Liver (tissue), 9 donors: ENCODE data around the gene PTRH1. TPM values are rescaled to one million over a fixed set of nuclear protein-coding genes. Genes with fewer than 3 reads are reported as not detected.

Experiments
- DNase-seq: peaks from one replicate; pipeline ENCODE4 v3.0.0-alpha.2; 2017; ENCODE audit warnings: low spot score
- H3K27ac ChIP-seq, 2 donors: one replicate each; pipeline ENCODE4 v1.7.0; 2013; ENCODE audit warnings: inconsistent platforms in 2 of 2, low read length in 2 of 2, control low read depth in 1 of 2, low read depth in 1 of 2, mild to moderate bottlenecking in 1 of 2
- H3K27me3 ChIP-seq, 4 donors: one replicate each; pipeline versions ENCODE4 v1.6.1 to v1.7.0; 2013; ENCODE audit warnings: low read length in 3 of 4, inconsistent platforms in 1 of 4, mild to moderate bottlenecking in 1 of 4, moderate library complexity in 1 of 4; ENCODE audit not compliant: control insufficient read depth in 4 of 4, insufficient read depth in 4 of 4
- H3K36me3 ChIP-seq, 4 donors: one replicate each; pipeline versions ENCODE4 v1.6.1 to v1.7.0; 2013; ENCODE audit warnings: low read length in 3 of 4, mild to moderate bottlenecking in 3 of 4, low read depth in 1 of 4, moderate library complexity in 1 of 4; ENCODE audit not compliant: control insufficient read depth in 4 of 4, insufficient read depth in 3 of 4
- H3K4me1 ChIP-seq, 4 donors: one replicate each; pipeline versions ENCODE4 v1.6.1 to v1.7.0; 2013; ENCODE audit warnings: low read length in 3 of 4, mild to moderate bottlenecking in 3 of 4, moderate library complexity in 1 of 4; ENCODE audit not compliant: control insufficient read depth in 4 of 4, insufficient read depth in 4 of 4
- H3K4me3 ChIP-seq, 3 donors: one replicate each; pipeline versions ENCODE4 v1.6.1 to v1.7.0; 2013; ENCODE audit warnings: low read length in 3 of 3, control low read depth in 1 of 3, low read depth in 1 of 3, mild to moderate bottlenecking in 1 of 3
- H3K9ac ChIP-seq, 2 donors: one replicate each; pipeline ENCODE4 v1.7.0; 2013; ENCODE audit warnings: low read length in 2 of 2, mild to moderate bottlenecking in 2 of 2, moderate library complexity in 2 of 2, control low read depth in 1 of 2, low read depth in 1 of 2
- H3K9me3 ChIP-seq, 4 donors: one replicate each; pipeline versions ENCODE4 v1.6.1 to v1.7.0; 2013; ENCODE audit warnings: low read length in 3 of 4; ENCODE audit not compliant: control insufficient read depth in 4 of 4
- CTCF ChIP-seq: fragments of 150-350 bp; IDR thresholded peaks from 2 replicates; pipeline ENCODE4 v1.5.1; 2017; ENCODE audit warnings: improper control_type of control experiment, low read depth, low read length; ENCODE audit not compliant: missing input control
- EGR1 ChIP-seq, 2 donors: IDR thresholded peaks; 2 replicates each; pipeline ENCODE4 v1.6.1; 2016 to 2018; ENCODE audit warnings: antibody characterized with exemption in 2 of 2, low read depth in 2 of 2
- GABPA ChIP-seq, 2 donors: IDR thresholded peaks in 1 of 2; conservative IDR thresholded peaks in 1 of 2; 2 replicates each; pipeline ENCODE4 v1.6.1; 2016; ENCODE audit warnings: antibody characterized with exemption in 2 of 2, mild to moderate bottlenecking in 1 of 2, moderate library complexity in 1 of 2
- HNF4A ChIP-seq, 2 donors: conservative IDR thresholded peaks; 2 replicates each; pipeline ENCODE4 v1.6.1; 2016; ENCODE audit warnings: antibody characterized with exemption in 2 of 2, mild to moderate bottlenecking in 2 of 2
- HNF4G ChIP-seq: IDR thresholded peaks from 2 replicates; pipeline ENCODE4 v1.6.1; 2016; ENCODE audit warnings: antibody characterized with exemption
- NR2F2 ChIP-seq: IDR thresholded peaks from 2 replicates; pipeline ENCODE4 v1.6.1; 2016; ENCODE audit warnings: antibody characterized with exemption
- RAD21 ChIP-seq, 2 donors: IDR thresholded peaks; 2 replicates each; pipeline ENCODE4 v1.6.1; 2016; ENCODE audit warnings: antibody characterized with exemption in 2 of 2, mild to moderate bottlenecking in 2 of 2
- RXRA ChIP-seq, 2 donors: IDR thresholded peaks; 2 replicates each; pipeline ENCODE4 v1.6.1; 2017 to 2018; ENCODE audit warnings: antibody characterized with exemption in 2 of 2, mild to moderate bottlenecking in 1 of 2
- SP1 ChIP-seq: IDR thresholded peaks from 2 replicates; pipeline ENCODE4 v1.6.1; 2018; ENCODE audit warnings: antibody characterized with exemption, mild to moderate bottlenecking
- TAF1 ChIP-seq: conservative IDR thresholded peaks from 2 replicates; pipeline ENCODE4 v1.6.1; 2016; ENCODE audit warnings: antibody characterized with exemption, mild to moderate bottlenecking
- YY1 ChIP-seq: IDR thresholded peaks from 2 replicates; pipeline ENCODE4 v1.6.1; 2016; ENCODE audit warnings: antibody characterized with exemption, mild to moderate bottlenecking
- ZBTB33 ChIP-seq: IDR thresholded peaks from 2 replicates; pipeline ENCODE4 v1.6.1; 2016; ENCODE audit warnings: antibody characterized with exemption
- WGBS: extraction: QIAGEN DNeasy Blood & Tissue Kit; methylation state at CpG from one replicate; pipeline ENCODE4 v1.1.7; 2013; 5-methylcytosine and 5-hydroxymethylcytosine counted together
- polyA plus RNA-seq, 2 donors: library from polyadenylated mRNA; stranded (reverse) in 1 of 2; unstranded in 1 of 2; fragments of 200-250 nt in 1 of 2; fragments of >200 nt in 1 of 2; fragmentation: Nextera tagmentation in 1 of 2; extraction: Ambion mirVana in 1 of 2; gene quantifications; one replicate each; pipeline versions ENCODE4 v1.2.1 to v1.2.3, GENCODE V29; 2013 to 2015
- total RNA-seq, 2 donors: library from RNA; depleted of rRNA; stranded (reverse); fragments of >200 nt; gene quantifications; one replicate each; pipeline ENCODE4 v1.2.3, GENCODE V29; 2014
- TF ChIP-seq, protein P1 (sequence below): IDR thresholded peaks from 2 replicates; pipeline ENCODE4 v1.6.1; 2016; ENCODE audit warnings: antibody characterized with exemption
- TF ChIP-seq, protein P2 (sequence below): IDR thresholded peaks from 2 replicates; pipeline ENCODE4 v1.6.1; 2016; ENCODE audit warnings: antibody characterized with exemption, mild to moderate bottlenecking
- donor health status: healthy.
- donor health status: healthy.
- donor health status: healthy.
- donor health status: healthy.
- donor health status: healthy.

The PTRH1 gene
- total and polyA plus RNA-seq, 4 donors = 6.7 to 21.6 (median 9.7) TPM

DNA sequence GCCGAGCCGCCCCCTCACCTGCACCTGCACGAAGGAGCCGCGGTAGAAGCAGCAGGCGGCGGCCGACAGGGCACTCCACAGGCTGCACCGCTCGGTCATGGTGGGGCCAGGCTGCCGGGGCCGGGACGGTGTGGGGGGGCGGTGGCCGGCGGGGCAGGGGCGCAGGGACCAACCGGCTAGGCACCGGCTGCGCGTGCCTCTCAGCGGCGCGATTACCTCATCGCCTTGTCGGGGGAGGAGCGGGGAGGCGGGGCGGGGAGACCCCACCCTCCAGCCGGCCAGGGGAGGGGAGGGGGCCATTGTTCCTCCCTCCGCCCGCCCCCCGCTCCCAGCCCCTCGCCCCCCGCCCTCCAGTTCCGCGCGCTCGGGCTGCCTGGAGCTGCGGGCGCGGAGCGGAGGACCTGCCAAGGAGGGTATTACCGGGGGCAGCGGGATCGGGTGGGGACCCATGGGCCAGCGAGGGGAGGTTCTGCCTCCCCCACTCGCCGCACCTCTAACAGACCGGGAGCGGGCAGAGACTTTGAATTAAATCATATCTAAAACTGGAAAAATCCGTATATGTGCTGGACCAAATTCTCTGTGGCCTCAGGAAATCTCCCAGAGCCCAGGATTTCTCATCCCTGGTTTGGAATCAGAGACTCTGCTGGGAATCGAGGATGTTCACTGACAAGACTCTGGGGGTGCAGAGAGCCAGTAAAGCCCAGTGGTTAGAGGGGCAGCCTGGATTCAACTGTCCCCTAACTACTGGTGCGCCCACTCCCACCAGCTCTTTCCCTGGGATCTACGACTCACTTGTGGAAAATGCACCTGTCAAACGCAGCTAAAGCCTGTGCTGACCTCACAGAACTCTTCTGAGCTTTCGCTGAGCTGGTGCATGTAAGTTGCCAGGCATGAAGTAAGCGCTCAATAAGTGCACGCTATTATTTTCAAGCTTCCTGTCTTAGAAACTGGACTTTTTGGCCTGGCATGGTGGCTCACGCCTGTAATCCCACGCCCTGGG, 39.9 kb upstream of the PTRH1 start:
- H3K9ac ChIP-seq = no peak overlapping the region
- WGBS = 34% methylated on average over 61 of the region's 61 CpGs
- H3K27ac ChIP-seq = no peak overlapping the region
- H3K4me3 ChIP-seq = no peak overlapping the region
- no peaks in the 10 kb centered on the region for H3K27me3 ChIP-seq
- DNase-seq = no peak
- no peaks in the 10 kb centered on the region for H3K9me3 ChIP-seq
- TF ChIP-seq HNF4G (no peak), CTCF (no peak), GABPA (IDR thresholded peaks at IDR 0.05 in 1 of 2, conservative IDR thresholded peaks at IDR 0.05 in 1 of 2) (no peak), TAF1 (no peak), EGR1 (IDR thresholded peaks at IDR 0.05; ENCODE audit: low read depth in 2 of 2) (no peak), NR2F2 (no peak), RXRA (IDR thresholded peaks at IDR 0.05) (no peak), ZBTB33 (no peak), RAD21 (IDR thresholded peaks at IDR 0.05) (no peak), HNF4A (conservative IDR thresholded peaks at IDR 0.05) (no peak), SP1 (no peak), YY1 (no peak)
- TF ChIP-seq, protein P1, sequence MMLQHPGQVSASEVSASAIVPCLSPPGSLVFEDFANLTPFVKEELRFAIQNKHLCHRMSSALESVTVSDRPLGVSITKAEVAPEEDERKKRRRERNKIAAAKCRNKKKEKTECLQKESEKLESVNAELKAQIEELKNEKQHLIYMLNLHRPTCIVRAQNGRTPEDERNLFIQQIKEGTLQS = no peak
- TF ChIP-seq, protein P2, sequence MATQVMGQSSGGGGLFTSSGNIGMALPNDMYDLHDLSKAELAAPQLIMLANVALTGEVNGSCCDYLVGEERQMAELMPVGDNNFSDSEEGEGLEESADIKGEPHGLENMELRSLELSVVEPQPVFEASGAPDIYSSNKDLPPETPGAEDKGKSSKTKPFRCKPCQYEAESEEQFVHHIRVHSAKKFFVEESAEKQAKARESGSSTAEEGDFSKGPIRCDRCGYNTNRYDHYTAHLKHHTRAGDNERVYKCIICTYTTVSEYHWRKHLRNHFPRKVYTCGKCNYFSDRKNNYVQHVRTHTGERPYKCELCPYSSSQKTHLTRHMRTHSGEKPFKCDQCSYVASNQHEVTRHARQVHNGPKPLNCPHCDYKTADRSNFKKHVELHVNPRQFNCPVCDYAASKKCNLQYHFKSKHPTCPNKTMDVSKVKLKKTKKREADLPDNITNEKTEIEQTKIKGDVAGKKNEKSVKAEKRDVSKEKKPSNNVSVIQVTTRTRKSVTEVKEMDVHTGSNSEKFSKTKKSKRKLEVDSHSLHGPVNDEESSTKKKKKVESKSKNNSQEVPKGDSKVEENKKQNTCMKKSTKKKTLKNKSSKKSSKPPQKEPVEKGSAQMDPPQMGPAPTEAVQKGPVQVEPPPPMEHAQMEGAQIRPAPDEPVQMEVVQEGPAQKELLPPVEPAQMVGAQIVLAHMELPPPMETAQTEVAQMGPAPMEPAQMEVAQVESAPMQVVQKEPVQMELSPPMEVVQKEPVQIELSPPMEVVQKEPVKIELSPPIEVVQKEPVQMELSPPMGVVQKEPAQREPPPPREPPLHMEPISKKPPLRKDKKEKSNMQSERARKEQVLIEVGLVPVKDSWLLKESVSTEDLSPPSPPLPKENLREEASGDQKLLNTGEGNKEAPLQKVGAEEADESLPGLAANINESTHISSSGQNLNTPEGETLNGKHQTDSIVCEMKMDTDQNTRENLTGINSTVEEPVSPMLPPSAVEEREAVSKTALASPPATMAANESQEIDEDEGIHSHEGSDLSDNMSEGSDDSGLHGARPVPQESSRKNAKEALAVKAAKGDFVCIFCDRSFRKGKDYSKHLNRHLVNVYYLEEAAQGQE = no peak
- peaks cover 0 to 8% (median 0%) of the 10 kb centered on the region in 4 donors for H3K4me1 ChIP-seq
- H3K36me3 ChIP-seq = no peaks in the 10 kb centered on the region
